Adipose tissue (tissue), 3 donors: Measurements from ENCODE around the gene DLL4. TPM values are rescaled to one million over a fixed set of nuclear protein-coding genes. Genes with fewer than 3 reads are reported as not detected.

Experiments
- H3K27ac ChIP-seq: one replicate; pipeline ENCODE4 v1.5.1; 2013; ENCODE audit warnings: low read depth, low read length
- WGBS, 3 donors: extraction: QIAGEN DNeasy Blood & Tissue Kit; methylation state at CpG; one replicate each; pipeline ENCODE4 v1.1.7; 2013; 5-methylcytosine and 5-hydroxymethylcytosine counted together
- polyA plus RNA-seq, 3 donors: library from polyadenylated mRNA; stranded (reverse); fragments of 200-250 nt; gene quantifications; one replicate each; pipeline ENCODE4 v1.2.3, GENCODE V29; 2013
- donor health status: healthy with polysubstance abuse.
- donor health status: Bipolar disorder and iron deficiency.
- donor health status: healthy.

Gene DLL4
- polyA plus RNA-seq, 3 donors = 3.4 to 14.5 (median 7.2) TPM

- WGBS, 3 donors = 69 to 77% (median 70%) methylated on average over 10 of the region's 10 CpGs
- H3K27ac ChIP-seq = no peak overlapping the region
Observed at GRCh38 chr15:40922608-40923005, 6.5 kb upstream of the DLL4 start.

GRCh38 chr15:40923551-40923950, 5.6 kb upstream of the DLL4 start:
- WGBS, 3 donors = 87 to 95% (median 91%) methylated on average over 8 to 9 of the region's 9 CpGs

GRCh38 chr15:40925495-40925862, 3.7 kb upstream of the DLL4 start:
- WGBS, 3 donors = 26 to 50% (median 37%) methylated on average over 29 to 30 of the region's 30 CpGs
- no peak overlapping the region for H3K27ac ChIP-seq

More at GRCh38 chr15:40923551-40923950, 5.6 kb upstream of the DLL4 start:
- no peak overlapping the region for H3K27ac ChIP-seq

- H3K27ac ChIP-seq = no peak overlapping the region
- WGBS, 3 donors = 14 to 26% (median 19%) methylated on average over 55 to 61 of the region's 61 CpGs
Observed at GRCh38 chr15:40925863-40926658, 3.1 kb upstream of the DLL4 start.

GRCh38 chr15:40926659-40927494, 2.3 kb upstream of the DLL4 start:
- no peak overlapping the region for H3K27ac ChIP-seq
- 37 to 44% (median 39%) methylated on average over 33 of the region's 33 CpGs for WGBS, 3 donors

- WGBS, 3 donors = 11 to 19% (median 12%) methylated on average over 15 to 24 of the region's 24 CpGs
- H3K27ac ChIP-seq = no peak overlapping the region
Observed at GRCh38 chr15:40927495-40927872, 1.7 kb upstream of the DLL4 start.

- 0 to 1% (median 1%) methylated on average over 64 to 68 of the region's 68 CpGs for WGBS, 3 donors
- no peak overlapping the region for H3K27ac ChIP-seq
Observed at GRCh38 chr15:40927873-40928806, 1.0 kb upstream of the DLL4 start.

GRCh38 chr15:40929660-40930429, 705 bp downstream of the DLL4 start:
- no peak overlapping the region for H3K27ac ChIP-seq
- 1 to 2% (median 1%) methylated on average over 48 to 55 of the region's 56 CpGs for WGBS, 3 donors

- 1 to 2% (median 1%) methylated on average over 46 of the region's 46 CpGs for WGBS, 3 donors
- H3K27ac ChIP-seq = no peak overlapping the region
Observed at GRCh38 chr15:40930430-40931299, 1.5 kb downstream of the DLL4 start.

GRCh38 chr15:40931300-40932142, 2.4 kb downstream of the DLL4 start:
- no peak overlapping the region for H3K27ac ChIP-seq
- WGBS, 3 donors = 60 to 74% (median 70%) methylated on average over 16 of the region's 16 CpGs

- 55 to 80% (median 59%) methylated on average over 8 of the region's 8 CpGs for WGBS, 3 donors
- H3K27ac ChIP-seq = no peak overlapping the region
Observed at GRCh38 chr15:40932156-40932555, 3.0 kb downstream of the DLL4 start.

GRCh38 chr15:40932649-40933516, 3.7 kb downstream of the DLL4 start:
- no peak overlapping the region for H3K27ac ChIP-seq
- WGBS, 3 donors = 57 to 64% (median 59%) methylated on average over 11 of the region's 11 CpGs

GRCh38 chr15:40933517-40933902, 4.4 kb downstream of the DLL4 start:
- H3K27ac ChIP-seq = no peak overlapping the region
- WGBS, 3 donors = 38 to 84% (median 45%) methylated on average over 3 of the region's 3 CpGs

- WGBS, 3 donors = 81 to 89% (median 89%) methylated on average over 6 of the region's 6 CpGs
- no peak overlapping the region for H3K27ac ChIP-seq
Observed at GRCh38 chr15:40934457-40934856, 5.3 kb downstream of the DLL4 start.

- WGBS, 3 donors = 83 to 89% (median 86%) methylated on average over 31 of the region's 31 CpGs
- no peak overlapping the region for H3K27ac ChIP-seq
Observed at GRCh38 chr15:40936234-40936708, 7.1 kb downstream of the DLL4 start.
